ENCODE results near the gene MLLT10. TPM values are rescaled to one million over a fixed set of nuclear protein-coding genes. Genes with fewer than 3 reads are reported as not detected.

MLLT10 gene
- total RNA-seq, 1 donor from 2014 or later = 39.0 TPM

GRCh38 chr10:21737106-21737505, 203.1 kb downstream of the MLLT10 start:
- no peak for DNase-seq (ENCODE audit: low spot score)
- Mint-ChIP-seq H3K36me3 (ENCODE audit: low read depth) (peaks cover 31% of the 10 kb centered on the region), H3K27me3 (ENCODE audit: low read depth) (no peaks in the 10 kb centered on the region), H3K4me3 (ENCODE audit: unreplicated experiment) (no peak overlapping the region), H3K9me3 (ENCODE audit: low read depth) (no peaks in the 10 kb centered on the region), H3K4me1 (ENCODE audit: low read depth) (peaks cover 49% of the 10 kb centered on the region), H3K27ac (ENCODE audit: unreplicated experiment) (peak overlapping the region; percentile 42)
- no peak for TF ChIP-seq CTCF (IDR thresholded peaks at IDR 0.05)

GRCh38 chr10:21740989-21741388, 207.0 kb downstream of the MLLT10 start:
- DNase-seq (ENCODE audit: low spot score) = no peak
- Mint-ChIP-seq H3K4me1 (ENCODE audit: low read depth) (peaks cover 17% of the 10 kb centered on the region), H3K36me3 (ENCODE audit: low read depth) (peaks cover 39% of the 10 kb centered on the region), H3K27ac (ENCODE audit: unreplicated experiment) (peak overlapping the region; percentile 60), H3K9me3 (ENCODE audit: low read depth) (no peaks in the 10 kb centered on the region), H3K4me3 (ENCODE audit: unreplicated experiment) (no peak overlapping the region), H3K27me3 (ENCODE audit: low read depth) (no peaks in the 10 kb centered on the region)
- no peak for TF ChIP-seq CTCF (IDR thresholded peaks at IDR 0.05)

GRCh38 chr10:21742740-21743412, 208.8 kb downstream of the MLLT10 start:
- DNase-seq (ENCODE audit: low spot score) = no peak
- no peak for TF ChIP-seq CTCF (IDR thresholded peaks at IDR 0.05)
- Mint-ChIP-seq H3K4me1 (ENCODE audit: low read depth) (peaks cover 10% of the 10 kb centered on the region), H3K27ac (ENCODE audit: unreplicated experiment) (no peak overlapping the region), H3K9me3 (ENCODE audit: low read depth) (no peaks in the 10 kb centered on the region), H3K36me3 (ENCODE audit: low read depth) (peaks cover 31% of the 10 kb centered on the region), H3K4me3 (ENCODE audit: unreplicated experiment) (no peak overlapping the region), H3K27me3 (ENCODE audit: low read depth) (no peaks in the 10 kb centered on the region)

GRCh38 chr10:21744223-21744622, 210.2 kb downstream of the MLLT10 start:
- Mint-ChIP-seq H3K4me1 (ENCODE audit: low read depth) (peaks cover 7% of the 10 kb centered on the region), H3K27me3 (ENCODE audit: low read depth) (no peaks in the 10 kb centered on the region), H3K36me3 (ENCODE audit: low read depth) (peaks cover 24% of the 10 kb centered on the region), H3K4me3 (ENCODE audit: unreplicated experiment) (no peak overlapping the region), H3K9me3 (ENCODE audit: low read depth) (no peaks in the 10 kb centered on the region), H3K27ac (ENCODE audit: unreplicated experiment) (no peak overlapping the region)
- TF ChIP-seq CTCF (IDR thresholded peaks at IDR 0.05) = no peak
- no peak for DNase-seq (ENCODE audit: low spot score)

- Mint-ChIP-seq H3K27ac (ENCODE audit: unreplicated experiment) (no peak overlapping the region), H3K4me3 (ENCODE audit: unreplicated experiment) (no peak overlapping the region), H3K9me3 (ENCODE audit: low read depth) (no peaks in the 10 kb centered on the region), H3K27me3 (ENCODE audit: low read depth) (no peaks in the 10 kb centered on the region), H3K4me1 (ENCODE audit: low read depth) (peaks cover 2% of the 10 kb centered on the region), H3K36me3 (ENCODE audit: low read depth) (peaks cover 17% of the 10 kb centered on the region)
- DNase-seq (ENCODE audit: low spot score) = no peak
- no peak for TF ChIP-seq CTCF (IDR thresholded peaks at IDR 0.05)
Measured at GRCh38 chr10:21746118-21746517, 212.1 kb downstream of the MLLT10 start.
